Adrenal gland (tissue), 5 donors: ENCODE data around the gene CNTN5.

Experiments
- CTCF ChIP-seq, 6 experiments: fragments of 450-650 bp in 4 of 6; fragments of 200-600 bp in 2 of 6; sonication (generic) in 1 of 6; IDR thresholded peaks; 1 replicate in 5 of 6; 2 replicates in 1 of 6; pipeline versions ENCODE4 v1.5.1 to v1.8.0; 2016 to 2021; ENCODE audit warnings: antibody characterized with exemption in 6 of 6, mild to moderate bottlenecking in 2 of 6, moderate library complexity in 1 of 6
- POLR2A ChIP-seq, 2 donors: fragments of 450-650 bp; IDR thresholded peaks; one replicate each; pipeline ENCODE4 v1.6.1; 2017; ENCODE audit warnings: antibody characterized with exemption in 2 of 2, mild to moderate bottlenecking in 2 of 2, moderate library complexity in 1 of 2
- donor health status: DM: no; HTN: no; CAD: no.

GRCh38 chr11:100098560-100098959, 1077.8 kb downstream of the CNTN5 start:
- TF ChIP-seq CTCF (IDR thresholded peaks at IDR 0.05), result no peak
- no peak for TF ChIP-seq POLR2A (IDR thresholded peaks at IDR 0.05)
